Heart right ventricle (tissue), 16 donors: ENCODE measurements around the gene RGS12. TPM values are rescaled to one million over a fixed set of nuclear protein-coding genes. Genes with fewer than 3 reads are reported as not detected.

Experiments used
- ATAC-seq, 8 donors: fragments of 200-7000 bp; cut with Tn5 transposase; one replicate each; pipeline ENCODE4 v1.9.1; 2020; ENCODE audit warnings: mild to moderate bottlenecking in 8 of 8, moderate library complexity in 8 of 8, moderate number of reproducible peaks in 1 of 8
- DNase-seq, 2 donors: peaks; one replicate each; pipeline ENCODE4 v3.0.0-alpha.2; 2020
- H3K27ac ChIP-seq, 10 donors: fragments of 200-600 bp; sonication (generic) in 2 of 10; one replicate each; pipeline versions ENCODE4 v1.5.0 to v1.8.0; 2020 to 2022; ENCODE audit warnings: mild to moderate bottlenecking in 3 of 10
- H3K27me3 ChIP-seq, 7 donors: fragments of 200-600 bp; one replicate each; pipeline ENCODE4 v1.8.0; 2021 to 2022; ENCODE audit warnings: mild to moderate bottlenecking in 2 of 7
- H3K36me3 ChIP-seq, 9 donors: fragments of 200-600 bp; sonication (generic) in 1 of 9; one replicate each; pipeline versions ENCODE4 v1.5.0 to v1.8.0; 2020 to 2022; ENCODE audit warnings: mild to moderate bottlenecking in 2 of 9
- H3K4me1 ChIP-seq, 9 donors: fragments of 200-600 bp; sonication (generic) in 1 of 9; one replicate each; pipeline versions ENCODE4 v1.5.0 to v1.8.0; 2020 to 2022; ENCODE audit warnings: mild to moderate bottlenecking in 4 of 9
- H3K4me3 ChIP-seq, 10 donors: fragments of 200-600 bp; sonication (generic) in 2 of 10; one replicate each; pipeline versions ENCODE4 v1.5.0 to v1.8.0; 2020 to 2022; ENCODE audit warnings: mild to moderate bottlenecking in 7 of 10, moderate library complexity in 2 of 10
- H3K9me3 ChIP-seq, 11 donors: fragments of 200-600 bp in 10 of 11; sonication (generic) in 2 of 11; one replicate each; pipeline versions ENCODE4 v1.5.0 to v1.8.0; 2013 to 2022; ENCODE audit warnings: mild to moderate bottlenecking in 2 of 11, control low read depth in 1 of 11, moderate library complexity in 1 of 11
- CTCF ChIP-seq, 9 donors: fragments of 200-600 bp; sonication (generic) in 2 of 9; IDR thresholded peaks; one replicate each; pipeline versions ENCODE4 v1.5.0 to v1.8.0; 2021 to 2022; ENCODE audit warnings: antibody characterized with exemption in 9 of 9, mild to moderate bottlenecking in 5 of 9, moderate library complexity in 1 of 9
- WGBS, 2 donors: extraction: QIAGEN DNeasy Blood & Tissue Kit; methylation state at CpG; one replicate each; pipeline ENCODE4 v1.1.7; 2013; ENCODE audit warnings: inconsistent platforms in 1 of 2; 5-methylcytosine and 5-hydroxymethylcytosine counted together
- intact Hi-C, 10 donors: fragments of 100-400 bp; cut with DNase I; formaldehyde crosslinking; loops; one replicate each; pipeline versions ENCODE4 v1.11.1 to v1.14.2; 2022
- polyA plus RNA-seq, 2 donors: library from polyadenylated mRNA; stranded (reverse); fragments of 200-250 nt; gene quantifications; one replicate each; pipeline ENCODE4 v1.2.3, GENCODE V29; 2013
- total RNA-seq, 10 donors: library from RNA; stranded (reverse); fragmentation: NEBNext Ultra II Directional in 3 of 10; extraction: Animal tissue kit (Norgen Biotek cat#: 25700) in 3 of 10; gene quantifications; one replicate each; pipeline versions ENCODE4 v1.2.1 to v1.2.4, GENCODE V29; 2021 to 2023
- donor health status: Arrhythmogenic right ventricular cardiomyopathy.
- donor health status: ischemic (EF 13 %, LVEDD 7.1; RV severe dilation, severe dysfunction).
- donor health status: healthy with polysubstance abuse.
- donor health status: DM: no; HTN: yes; CAD: no.
- donor health status: DM: no; HTN: no; CAD: no.
- donor health status: ischemic (EF 25% LVEDD 6.9; RV normal size, moderate dysfunction).
- donor health status: ischemic (EF 25% LVEDD 5.7; RV mildly dilated, moderate dysfunction).
- donor health status: healthy.
- donor health status: DM: yes; HTN: yes; CAD: no.
- donor health status: Ischemic cardiomyopathy.
- donor health status: ischemic (EF 35%, LVEDD 5.7; RV mildly dilated, moderate dysfunction).
- donor health status: nonischemic (EF 11% LVEDD 7.7; RV severe dilation, severe dysfunction).
- donor health status: DM: yes; HTN: yes; CAD: no.
- donor health status: PGD.
- donor health status: ischemic (EF 29% LVEDD 5.4; RV normal size, mild dysfunction).
- donor health status: nonischemic (EF 23%, LVEDD 6.1; RV moderate dilation, normal function).

Gene RGS12
- total and polyA plus RNA-seq, 12 donors, result 9.7 to 24.4 (median 13.1) TPM

GRCh38 chr4:3244747-3245146 is 48.1 kb upstream of the RGS12 start:
- H3K27me3 ChIP-seq, result no peaks in the 10 kb centered on the region
- intact Hi-C loops, result no loop called here
- H3K4me3 ChIP-seq, result no peak overlapping the region
- H3K27ac ChIP-seq, result no peak overlapping the region
- H3K4me1 ChIP-seq, result peaks cover 0 to 6% (median 0%) of the 10 kb centered on the region in 9 donors
- DNase-seq, result no peak
- H3K36me3 ChIP-seq, result peaks cover 0 to 35% (median 5%) of the 10 kb centered on the region in 9 donors
- TF ChIP-seq CTCF (IDR thresholded peaks at IDR 0.05), result no peak
- WGBS, 2 donors, result 90 to 91% methylated on average over 9 of the region's 9 CpGs
- H3K9me3 ChIP-seq, result no peaks in the 10 kb centered on the region
- ATAC-seq, result no peak

GRCh38 chr4:3245676-3246075 is 47.1 kb upstream of the RGS12 start:
- DNase-seq, result no peak
- TF ChIP-seq CTCF (IDR thresholded peaks at IDR 0.05), result no peak
- WGBS, 2 donors, result 95 to 96% methylated on average over 6 of the region's 6 CpGs
- no peaks in the 10 kb centered on the region for H3K27me3 ChIP-seq
- H3K27ac ChIP-seq, result no peak overlapping the region
- peaks cover 0 to 25% (median 0%) of the 10 kb centered on the region in 9 donors for H3K36me3 ChIP-seq
- H3K4me1 ChIP-seq, result peaks cover 0 to 6% (median 0%) of the 10 kb centered on the region in 9 donors
- no peak for ATAC-seq
- intact Hi-C loops, result no loop called here
- H3K4me3 ChIP-seq, result no peak overlapping the region
- H3K9me3 ChIP-seq, result no peaks in the 10 kb centered on the region

- H3K27ac ChIP-seq, result no peak overlapping the region
- 81 to 82% methylated on average over 16 of the region's 16 CpGs for WGBS, 2 donors
- ATAC-seq, result peak in 2 of 8 donors; percentile 3 to 11
Measured at GRCh38 chr4:3246458-3247398, 46.1 kb upstream of the RGS12 start.

More at GRCh38 chr4:3246458-3247398, 46.1 kb upstream of the RGS12 start:
- no peaks in the 10 kb centered on the region for H3K9me3 ChIP-seq
- no peak overlapping the region for H3K4me3 ChIP-seq
- peak in 1 of 9 donors; percentile 21 for TF ChIP-seq CTCF (IDR thresholded peaks at IDR 0.05)
- H3K4me1 ChIP-seq, result no peaks in the 10 kb centered on the region
- no peak for DNase-seq
- H3K27me3 ChIP-seq, result no peaks in the 10 kb centered on the region
- intact Hi-C loops, result no loop called here
- H3K36me3 ChIP-seq, result peaks cover 0 to 15% (median 0%) of the 10 kb centered on the region in 9 donors
